Measurements from ENCODE around the gene POLR2I. TPM values are rescaled to one million over a fixed set of nuclear protein-coding genes. Genes with fewer than 3 reads are reported as not detected.

POLR2I gene
- total RNA-seq, 4 donors from 2014 or later = 31.3 to 76.1 (median 35.5) TPM

GRCh38 chr19:36141039-36141927, 26.6 kb upstream of the POLR2I start:
- no peak for TF ChIP-seq CTCF (IDR thresholded peaks at IDR 0.05; ENCODE audit: low read depth)

GRCh38 chr19:36140304-36141038, 25.8 kb upstream of the POLR2I start:
- TF ChIP-seq CTCF (IDR thresholded peaks at IDR 0.05; ENCODE audit: low read depth) = no peak

GRCh38 chr19:36139473-36140303, 25.0 kb upstream of the POLR2I start, which contains the start of gene CAPNS1:
Gene CAPNS1, plus strand, starts transcription at chr19:36140066. Its CDS starts 946 bp downstream, at chr19:36141012.
- TF ChIP-seq CTCF (IDR thresholded peaks at IDR 0.05; ENCODE audit: low read depth) = no peak

GRCh38 chr19:36139120-36139472, 24.4 kb upstream of the POLR2I start:
- no peak for TF ChIP-seq CTCF (IDR thresholded peaks at IDR 0.05; ENCODE audit: low read depth)

- no peak for TF ChIP-seq CTCF (IDR thresholded peaks at IDR 0.05; ENCODE audit: low read depth)
These were observed 22.4 kb upstream of the POLR2I start for GRCh38 chr19:36136964-36137686.

GRCh38 chr19:36128392-36128736, 13.7 kb upstream of the POLR2I start:
- no peak for TF ChIP-seq CTCF (IDR thresholded peaks at IDR 0.05; ENCODE audit: low read depth)
